Activated CD4-positive, alpha-beta T cell treated with anti-CD3 and anti-CD28 coated beads, Interleukin-2, amount 50 U/mL, for 1 hour (primary cell): ENCODE results near the gene HNRNPUL1.

Experiments
- DNase-seq: peaks from one replicate; pipeline ENCODE4 v3.0.0-alpha.2; 2020

The HNRNPUL1 gene

DNA sequence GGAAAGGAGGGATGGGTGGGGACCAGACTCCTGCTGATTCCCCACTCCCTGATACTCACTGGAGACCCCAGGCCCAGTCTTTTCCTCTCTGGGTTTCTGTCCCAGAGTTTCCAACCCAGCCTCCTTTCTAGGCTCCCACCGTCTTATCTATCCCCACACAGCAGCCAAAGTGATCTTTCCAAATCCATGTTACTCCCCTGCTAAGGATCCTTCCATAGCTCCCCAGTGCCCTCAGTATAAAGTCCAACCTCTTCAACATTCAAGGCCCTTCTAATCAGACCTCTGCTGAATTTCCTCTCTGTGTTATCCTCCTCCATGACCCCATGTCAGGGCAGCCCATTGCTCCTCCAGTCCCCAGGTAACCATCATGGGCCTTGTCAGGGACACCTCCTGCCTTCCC, 90.9 kb downstream of the HNRNPUL1 start:
- no peak for DNase-seq

GRCh38 chr19:41355802-41356201, 91.6 kb downstream of the HNRNPUL1 start:
- DNase-seq = no peak

- DNase-seq = no peak
Observed at GRCh38 chr19:41356984-41357739, 93.0 kb downstream of the HNRNPUL1 start.
